ENCODE results near the gene LEP.

The LEP gene

DNA sequence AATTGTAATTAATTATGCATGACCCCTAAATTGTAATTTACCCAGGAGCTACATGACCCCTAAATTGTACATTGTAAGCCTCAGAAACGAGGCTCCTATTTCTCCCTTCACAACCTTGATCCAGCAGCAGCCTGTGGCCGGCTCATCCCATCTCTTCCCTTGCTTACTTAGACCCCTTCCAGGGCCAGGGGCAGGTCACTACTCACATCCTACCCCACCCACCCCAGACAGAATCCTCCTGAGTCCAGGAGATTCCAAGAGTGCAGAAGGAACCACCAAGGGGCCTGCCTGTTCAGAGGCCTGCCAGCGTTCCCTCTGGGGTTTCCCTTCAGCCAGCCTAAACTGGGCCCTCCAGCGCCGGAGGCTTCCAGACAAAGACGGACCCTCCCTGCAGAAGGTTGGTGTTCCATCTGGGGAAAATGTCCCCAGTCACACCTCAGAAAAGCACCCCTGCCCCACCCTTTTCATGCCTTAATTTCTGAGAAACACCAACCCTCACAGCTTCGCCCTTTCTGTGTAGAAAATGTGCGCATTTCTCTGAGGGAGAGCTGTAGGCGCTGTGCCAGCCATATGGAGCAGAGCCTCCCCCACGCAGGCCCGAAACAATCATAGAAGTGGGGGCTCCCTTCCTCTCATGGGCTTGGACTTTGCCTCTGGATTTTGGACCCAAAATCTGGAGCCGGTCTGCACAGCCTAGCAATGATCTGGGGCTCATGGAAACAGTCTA is 19.2 kb downstream of the LEP start:
- Histone ChIP-seq H3K9ac (ENCODE audit: low read depth in 1 of 2, low read length in 2 of 2) (no peak overlapping the region), H3K27ac (ENCODE audit: low read depth, low read length) (no peak overlapping the region)

DNA sequence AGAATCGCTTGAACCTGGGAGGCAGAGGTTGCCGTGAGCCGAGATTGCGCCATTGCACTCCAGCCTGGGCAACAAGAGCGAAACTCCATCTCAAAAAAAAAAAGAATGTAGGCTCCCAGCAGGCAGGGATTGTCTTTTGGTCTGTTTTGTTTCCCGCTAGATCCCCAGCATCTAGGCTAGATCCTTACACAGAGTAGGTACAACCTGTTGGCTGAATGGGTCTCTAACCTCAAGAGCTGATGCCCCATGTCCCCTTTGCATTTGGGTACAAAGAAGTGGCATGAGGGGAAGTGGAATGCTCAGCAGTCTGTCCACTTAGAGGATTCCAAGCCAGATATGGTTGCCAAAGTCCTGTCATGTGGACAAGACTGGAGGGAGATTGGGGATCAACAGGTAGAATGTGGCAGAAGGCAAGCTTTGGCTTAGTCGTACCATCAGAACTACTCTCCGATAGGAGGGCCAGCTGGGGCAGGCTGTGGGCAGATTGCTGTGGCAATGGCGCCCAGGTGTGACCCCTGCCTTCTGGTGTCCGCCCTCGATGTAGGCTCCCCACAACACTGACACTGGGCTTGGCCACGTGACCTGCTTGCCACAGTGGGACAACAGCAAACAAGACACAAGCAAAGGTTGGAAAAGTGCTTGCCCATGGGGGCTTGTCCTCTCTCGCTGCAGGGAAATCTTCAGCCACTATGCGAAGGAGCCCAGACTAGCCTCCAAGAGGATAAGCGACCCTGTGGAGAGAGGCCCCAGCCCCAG is 21.4 kb downstream of the LEP start:
- peak overlapping the region in 1 of 2 donors; percentile 40 for H3K4me3 ChIP-seq (ENCODE audit: low read depth in 1 of 2, low read length in 2 of 2)
- H3K4me1 ChIP-seq (ENCODE audit: control insufficient read depth in 1 of 2, insufficient read depth in 2 of 2, low read length in 2 of 2) = peaks cover 44 to 57% of the 10 kb centered on the region in 2 donors
- H3K27ac ChIP-seq (ENCODE audit: low read depth, low read length) = no peak overlapping the region
- no peaks in the 10 kb centered on the region for H3K9me3 ChIP-seq (ENCODE audit: control insufficient read depth in 1 of 2, low read length in 2 of 2)
- H3K36me3 ChIP-seq (ENCODE audit: control insufficient read depth in 1 of 2, insufficient read depth in 2 of 2, low read length in 2 of 2) = no peaks in the 10 kb centered on the region
- H3K27me3 ChIP-seq (ENCODE audit: control insufficient read depth in 1 of 2, insufficient read depth in 2 of 2, low read length in 2 of 2) = no peaks in the 10 kb centered on the region
- H3K9ac ChIP-seq (ENCODE audit: low read depth in 1 of 2, low read length in 2 of 2) = no peak overlapping the region

More for the DNA sequence above, 19.2 kb downstream of the LEP start:
- Histone ChIP-seq H3K27me3 (ENCODE audit: control insufficient read depth in 1 of 2, insufficient read depth in 2 of 2, low read length in 2 of 2) (no peaks in the 10 kb centered on the region), H3K4me1 (ENCODE audit: control insufficient read depth in 1 of 2, insufficient read depth in 2 of 2, low read length in 2 of 2) (peaks cover 34 to 38% of the 10 kb centered on the region in 2 donors), H3K36me3 (ENCODE audit: control insufficient read depth in 1 of 2, insufficient read depth in 2 of 2, low read length in 2 of 2) (no peaks in the 10 kb centered on the region), H3K4me3 (ENCODE audit: low read depth in 1 of 2, low read length in 2 of 2) (peak overlapping the region in 1 of 2 donors; percentile 13), H3K9me3 (ENCODE audit: control insufficient read depth in 1 of 2, low read length in 2 of 2) (no peaks in the 10 kb centered on the region)

DNA sequence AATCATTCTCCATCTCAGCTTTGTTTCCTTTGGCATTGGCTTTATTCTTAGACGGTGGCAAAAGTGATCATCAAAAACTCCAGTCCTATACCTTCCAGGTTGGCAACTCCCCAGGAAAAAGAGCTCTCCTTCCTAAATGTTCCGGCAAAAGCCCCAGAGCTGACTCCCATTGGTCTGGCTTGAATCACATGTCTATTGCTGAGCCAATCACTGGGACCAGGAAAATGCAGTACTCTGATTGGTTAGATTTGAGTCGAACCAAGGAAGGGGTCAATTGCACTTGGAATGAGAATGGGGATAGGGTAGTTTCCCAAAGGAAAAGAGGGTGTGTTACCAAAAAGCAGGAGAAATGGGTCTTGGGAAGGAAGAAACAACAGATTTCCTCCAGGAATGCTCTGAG is 22.3 kb downstream of the LEP start:
- Histone ChIP-seq H3K27ac (ENCODE audit: low read depth, low read length) (no peak overlapping the region), H3K36me3 (ENCODE audit: control insufficient read depth in 1 of 2, insufficient read depth in 2 of 2, low read length in 2 of 2) (no peaks in the 10 kb centered on the region), H3K4me3 (ENCODE audit: low read depth in 1 of 2, low read length in 2 of 2) (no peak overlapping the region), H3K4me1 (ENCODE audit: control insufficient read depth in 1 of 2, insufficient read depth in 2 of 2, low read length in 2 of 2) (peaks cover 44 to 57% of the 10 kb centered on the region in 2 donors), H3K27me3 (ENCODE audit: control insufficient read depth in 1 of 2, insufficient read depth in 2 of 2, low read length in 2 of 2) (peaks cover 0 to 4% of the 10 kb centered on the region in 2 donors), H3K9ac (ENCODE audit: low read depth in 1 of 2, low read length in 2 of 2) (no peak overlapping the region), H3K9me3 (ENCODE audit: control insufficient read depth in 1 of 2, low read length in 2 of 2) (no peaks in the 10 kb centered on the region)

DNA sequence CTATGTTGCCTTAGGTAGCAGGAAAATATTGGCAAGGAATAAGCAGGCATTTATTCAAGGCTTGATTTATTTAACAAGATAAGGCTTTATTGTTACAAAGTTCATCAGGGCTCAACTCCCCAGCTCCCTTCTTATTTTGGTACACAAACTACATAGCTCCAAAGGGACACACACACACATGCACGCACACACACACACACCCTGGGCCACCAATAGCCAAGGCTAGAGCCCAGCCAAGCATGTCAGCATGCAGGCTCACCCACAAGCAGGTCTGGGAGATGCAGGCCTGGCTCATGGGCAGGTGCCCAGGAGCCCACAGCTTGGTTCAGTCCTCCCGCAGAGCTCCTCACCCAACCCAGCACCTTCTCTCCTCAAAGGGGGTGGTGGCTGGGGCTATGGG is 23.4 kb downstream of the LEP start:
- H3K27ac ChIP-seq (ENCODE audit: low read depth, low read length) = no peak overlapping the region
- peaks cover 38 to 51% of the 10 kb centered on the region in 2 donors for H3K4me1 ChIP-seq (ENCODE audit: control insufficient read depth in 1 of 2, insufficient read depth in 2 of 2, low read length in 2 of 2)

DNA sequence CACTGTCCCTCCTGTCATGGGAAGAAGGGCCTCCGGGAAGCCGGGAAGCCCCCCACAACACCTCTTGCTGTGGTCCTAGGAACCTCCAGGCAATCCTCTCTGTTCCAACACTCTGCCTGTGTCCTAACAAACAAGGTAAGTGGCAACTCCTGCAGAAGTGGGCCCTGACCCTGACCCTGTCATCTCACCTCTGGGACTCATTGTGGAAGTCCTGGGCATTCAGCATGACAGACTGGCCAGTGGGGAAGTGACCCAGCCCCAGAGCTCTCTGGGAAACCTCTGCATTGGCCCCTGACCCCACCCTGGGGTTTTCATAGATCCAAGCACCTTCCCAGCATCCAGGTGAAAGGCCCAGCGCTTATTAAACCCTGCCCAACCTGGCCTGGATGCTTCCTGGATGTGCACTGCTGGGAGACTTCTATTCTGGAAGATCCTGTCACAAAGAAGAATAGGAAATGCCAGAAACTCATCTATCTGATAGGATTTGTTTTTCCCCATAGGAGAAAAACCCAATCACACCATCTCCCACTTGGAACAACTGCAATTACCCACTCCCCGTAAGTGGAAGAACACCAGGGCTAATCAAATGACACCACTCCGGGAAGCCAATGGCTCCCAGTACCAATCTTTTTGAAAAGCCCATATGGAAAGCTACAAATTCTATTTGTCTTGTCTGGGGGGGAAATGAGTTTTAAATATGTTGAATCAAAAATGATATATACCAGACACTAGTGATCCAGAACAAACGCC is 24.3 kb downstream of the LEP start:
- H3K4me3 ChIP-seq (ENCODE audit: low read depth in 1 of 2, low read length in 2 of 2) = peak overlapping the region in 1 of 2 donors; percentile 7
- no peaks in the 10 kb centered on the region for H3K9me3 ChIP-seq (ENCODE audit: control insufficient read depth in 1 of 2, low read length in 2 of 2)
- peaks cover 31 to 42% of the 10 kb centered on the region in 2 donors for H3K4me1 ChIP-seq (ENCODE audit: control insufficient read depth in 1 of 2, insufficient read depth in 2 of 2, low read length in 2 of 2)
- H3K9ac ChIP-seq (ENCODE audit: low read depth in 1 of 2, low read length in 2 of 2) = no peak overlapping the region
- H3K36me3 ChIP-seq (ENCODE audit: control insufficient read depth in 1 of 2, insufficient read depth in 2 of 2, low read length in 2 of 2) = no peaks in the 10 kb centered on the region
- H3K27me3 ChIP-seq (ENCODE audit: control insufficient read depth in 1 of 2, insufficient read depth in 2 of 2, low read length in 2 of 2) = peaks cover 0 to 4% of the 10 kb centered on the region in 2 donors
- H3K27ac ChIP-seq (ENCODE audit: low read depth, low read length) = no peak overlapping the region

More for the DNA sequence above, 23.4 kb downstream of the LEP start:
- Histone ChIP-seq H3K9me3 (ENCODE audit: control insufficient read depth in 1 of 2, low read length in 2 of 2) (no peaks in the 10 kb centered on the region), H3K36me3 (ENCODE audit: control insufficient read depth in 1 of 2, insufficient read depth in 2 of 2, low read length in 2 of 2) (no peaks in the 10 kb centered on the region), H3K9ac (ENCODE audit: low read depth in 1 of 2, low read length in 2 of 2) (no peak overlapping the region), H3K27me3 (ENCODE audit: control insufficient read depth in 1 of 2, insufficient read depth in 2 of 2, low read length in 2 of 2) (peaks cover 0 to 4% of the 10 kb centered on the region in 2 donors), H3K4me3 (ENCODE audit: low read depth in 1 of 2, low read length in 2 of 2) (peak overlapping the region in 1 of 2 donors; percentile 7)

DNA sequence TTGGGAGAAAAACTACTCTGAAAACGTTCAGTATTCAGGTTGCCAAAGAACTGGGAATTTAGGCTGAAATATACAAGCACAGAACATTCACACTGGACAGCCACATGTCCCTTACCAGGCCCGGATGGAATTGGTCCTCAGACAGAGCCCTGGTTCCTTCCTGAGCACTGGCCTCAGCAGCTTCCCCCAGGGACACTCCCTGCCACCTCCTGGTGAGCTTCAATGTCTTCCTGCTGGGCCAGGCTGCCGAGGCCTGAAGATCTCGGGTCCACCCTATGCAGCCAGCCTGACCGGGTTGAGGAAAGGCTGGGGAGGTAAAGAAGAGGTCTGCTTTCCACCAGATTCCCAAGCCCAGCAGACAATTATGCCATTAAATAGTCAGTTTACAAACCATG is 24.8 kb downstream of the LEP start:
- H3K4me3 ChIP-seq (ENCODE audit: low read depth in 1 of 2, low read length in 2 of 2) = no peak overlapping the region

DNA sequence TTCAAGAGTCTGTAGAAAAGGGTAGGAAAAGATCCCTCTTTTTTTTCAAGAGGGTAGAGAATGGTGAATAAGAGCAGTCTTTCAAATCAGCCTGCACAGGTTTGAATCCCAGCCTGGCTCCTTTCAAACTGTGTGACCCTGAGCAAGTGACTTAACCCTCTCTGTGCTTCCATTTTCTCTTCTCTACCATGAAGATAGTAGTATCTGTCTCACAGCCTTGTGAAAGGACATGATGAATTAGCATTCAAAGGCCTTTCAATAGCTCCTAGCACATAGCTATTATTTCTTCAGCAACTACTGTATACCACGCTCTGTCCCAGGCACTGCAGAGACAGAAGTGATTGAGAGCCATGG is 25.4 kb downstream of the LEP start:
- peaks cover 36 to 44% of the 10 kb centered on the region in 2 donors for H3K4me1 ChIP-seq (ENCODE audit: control insufficient read depth in 1 of 2, insufficient read depth in 2 of 2, low read length in 2 of 2)
- H3K36me3 ChIP-seq (ENCODE audit: control insufficient read depth in 1 of 2, insufficient read depth in 2 of 2, low read length in 2 of 2) = no peaks in the 10 kb centered on the region
- peaks cover 9% of the 10 kb centered on the region in 2 donors for H3K27me3 ChIP-seq (ENCODE audit: control insufficient read depth in 1 of 2, insufficient read depth in 2 of 2, low read length in 2 of 2)
- H3K27ac ChIP-seq (ENCODE audit: low read depth, low read length) = no peak overlapping the region
- H3K9ac ChIP-seq (ENCODE audit: low read depth in 1 of 2, low read length in 2 of 2) = no peak overlapping the region
- no peaks in the 10 kb centered on the region for H3K9me3 ChIP-seq (ENCODE audit: control insufficient read depth in 1 of 2, low read length in 2 of 2)
- H3K4me3 ChIP-seq (ENCODE audit: low read depth in 1 of 2, low read length in 2 of 2) = no peak overlapping the region

More for the DNA sequence above, 24.8 kb downstream of the LEP start:
- H3K36me3 ChIP-seq (ENCODE audit: control insufficient read depth in 1 of 2, insufficient read depth in 2 of 2, low read length in 2 of 2) = no peaks in the 10 kb centered on the region
- H3K9me3 ChIP-seq (ENCODE audit: control insufficient read depth in 1 of 2, low read length in 2 of 2) = no peaks in the 10 kb centered on the region
- H3K9ac ChIP-seq (ENCODE audit: low read depth in 1 of 2, low read length in 2 of 2) = no peak overlapping the region
- peaks cover 4 to 5% of the 10 kb centered on the region in 2 donors for H3K27me3 ChIP-seq (ENCODE audit: control insufficient read depth in 1 of 2, insufficient read depth in 2 of 2, low read length in 2 of 2)
- H3K27ac ChIP-seq (ENCODE audit: low read depth, low read length) = no peak overlapping the region
- H3K4me1 ChIP-seq (ENCODE audit: control insufficient read depth in 1 of 2, insufficient read depth in 2 of 2, low read length in 2 of 2) = peaks cover 30 to 38% of the 10 kb centered on the region in 2 donors

DNA sequence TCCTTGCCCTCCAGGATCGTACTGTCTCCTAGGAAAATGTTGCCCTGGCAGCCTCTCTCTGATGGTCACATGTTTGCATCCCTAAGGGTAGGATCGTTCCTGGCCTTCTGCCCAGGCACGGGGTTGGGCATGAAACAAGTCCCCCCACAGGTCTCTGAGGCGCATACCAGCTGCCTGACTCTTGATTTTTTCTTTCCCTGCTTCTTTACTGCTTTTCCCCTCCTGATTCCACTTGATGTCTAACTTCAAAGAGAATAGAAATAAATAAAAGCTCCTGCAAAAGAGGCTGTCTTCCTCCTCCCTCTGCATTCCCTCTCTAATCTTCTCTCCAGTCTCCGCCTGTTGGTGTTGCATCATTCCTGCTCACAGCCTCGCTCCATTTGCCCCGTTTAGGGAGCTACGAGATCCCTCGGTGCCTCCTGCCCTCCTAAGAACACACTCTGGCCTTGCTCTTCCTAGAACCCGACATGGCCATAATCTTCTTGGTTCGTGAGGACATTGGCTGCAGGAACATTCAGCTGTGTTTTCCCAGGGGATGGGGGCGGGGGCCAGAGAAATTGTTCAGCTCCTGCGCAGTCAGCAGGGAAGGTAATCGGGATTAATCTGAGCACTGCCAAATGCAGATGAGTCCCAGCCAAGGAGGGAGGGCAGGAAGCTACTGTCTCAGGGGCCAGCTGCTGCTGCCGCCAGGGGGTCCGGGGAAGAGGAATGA is 26.0 kb downstream of the LEP start:
- Histone ChIP-seq H3K4me1 (ENCODE audit: control insufficient read depth in 1 of 2, insufficient read depth in 2 of 2, low read length in 2 of 2) (peaks cover 37 to 45% of the 10 kb centered on the region in 2 donors), H3K36me3 (ENCODE audit: control insufficient read depth in 1 of 2, insufficient read depth in 2 of 2, low read length in 2 of 2) (no peaks in the 10 kb centered on the region), H3K27ac (ENCODE audit: low read depth, low read length) (no peak overlapping the region), H3K4me3 (ENCODE audit: low read depth in 1 of 2, low read length in 2 of 2) (no peak overlapping the region), H3K9me3 (ENCODE audit: control insufficient read depth in 1 of 2, low read length in 2 of 2) (no peaks in the 10 kb centered on the region), H3K9ac (ENCODE audit: low read depth in 1 of 2, low read length in 2 of 2) (no peak overlapping the region), H3K27me3 (ENCODE audit: control insufficient read depth in 1 of 2, insufficient read depth in 2 of 2, low read length in 2 of 2) (peaks cover 12 to 15% of the 10 kb centered on the region in 2 donors)

DNA sequence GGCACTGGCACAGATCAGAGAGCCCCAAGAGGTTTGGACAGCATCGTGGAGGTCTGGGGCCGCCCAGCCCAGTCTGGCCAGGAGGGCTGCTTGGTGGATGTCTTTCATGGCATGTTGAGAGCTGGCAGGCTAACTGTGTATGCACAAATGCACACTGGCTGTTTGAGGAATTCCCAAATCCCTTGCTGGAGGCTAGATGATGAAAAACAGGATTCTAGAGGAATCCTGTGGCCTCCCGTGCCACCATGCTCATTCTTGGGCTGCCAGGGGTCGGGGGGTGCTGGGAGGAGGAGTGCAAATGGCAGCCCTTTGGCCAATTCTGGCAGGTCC is 26.5 kb downstream of the LEP start:
- Histone ChIP-seq H3K36me3 (ENCODE audit: control insufficient read depth in 1 of 2, insufficient read depth in 2 of 2, low read length in 2 of 2) (no peaks in the 10 kb centered on the region), H3K27me3 (ENCODE audit: control insufficient read depth in 1 of 2, insufficient read depth in 2 of 2, low read length in 2 of 2) (peaks cover 12 to 16% of the 10 kb centered on the region in 2 donors), H3K27ac (ENCODE audit: low read depth, low read length) (no peak overlapping the region), H3K4me1 (ENCODE audit: control insufficient read depth in 1 of 2, insufficient read depth in 2 of 2, low read length in 2 of 2) (peaks cover 37 to 45% of the 10 kb centered on the region in 2 donors), H3K9ac (ENCODE audit: low read depth in 1 of 2, low read length in 2 of 2) (no peak overlapping the region), H3K9me3 (ENCODE audit: control insufficient read depth in 1 of 2, low read length in 2 of 2) (no peaks in the 10 kb centered on the region), H3K4me3 (ENCODE audit: low read depth in 1 of 2, low read length in 2 of 2) (no peak overlapping the region)
